WTC11 (cell line): ENCODE measurements around the gene SEMA6B. TPM values are rescaled to one million over a fixed set of nuclear protein-coding genes. Genes with fewer than 3 reads are reported as not detected.
A peak's percentile ranks its signal among the peaks of the same experiment; 100 is the strongest.

Experiments
- ATAC-seq: fragments of 200-7000 bp; cut with Tn5 transposase; 2 replicates; pipeline ENCODE4 v1.10.0; 2021; ENCODE audit warnings: mild to moderate bottlenecking, moderate library complexity
- CTCF ChIA-PET: fragments of 300-600 bp; sonication (Branson Sonifier 250); formaldehyde crosslinking; loops from one replicate; lab custom pipeline; 2021; ENCODE audit warnings: antibody characterized with exemption; lab: Charles Lee
- POLR2A ChIA-PET: fragments of 350-600 bp; sonication (Branson Sonifier 250); formaldehyde crosslinking; loops from one replicate; lab custom pipeline; 2021; ENCODE audit warnings: antibody characterized with exemption; lab: Charles Lee
- DNase-seq: peaks from one replicate; pipeline ENCODE4 v3.0.0; 2021; ENCODE audit warnings: low spot score
- H3K27ac Mint-ChIP-seq: 2 replicates; pipeline ENCODE4 v1.8.0; 2021; ENCODE audit warnings: mixed read lengths
- H3K27me3 Mint-ChIP-seq: 2 replicates; pipeline ENCODE4 v1.8.0; 2021; ENCODE audit warnings: low read depth, mild to moderate bottlenecking, moderate library complexity, mixed read lengths
- H3K36me3 Mint-ChIP-seq: 2 replicates; pipeline ENCODE4 v1.8.0; 2021; ENCODE audit warnings: mixed read lengths
- H3K4me1 Mint-ChIP-seq: 2 replicates; pipeline ENCODE4 v1.8.0; 2022; ENCODE audit warnings: mixed read lengths
- H3K4me3 Mint-ChIP-seq: 2 replicates; pipeline ENCODE4 v1.8.0; 2021; ENCODE audit warnings: mild to moderate bottlenecking, moderate library complexity, mixed read lengths
- H3K9me3 Mint-ChIP-seq: 2 replicates; pipeline ENCODE4 v1.8.0; 2021; ENCODE audit warnings: mixed read lengths
- ATF1 ChIP-seq: sonication (generic); formaldehyde crosslinking; IDR thresholded peaks from 2 replicates; pipeline ENCODE4 v1.8.1; 2023; ENCODE audit warnings: mild to moderate bottlenecking, moderate library complexity, missing genetic modification reagents
- E2F4 ChIP-seq: sonication (generic); formaldehyde crosslinking; IDR thresholded peaks from 2 replicates; pipeline ENCODE4 v1.8.1; 2022; ENCODE audit warnings: low read depth, mild to moderate bottlenecking, moderate library complexity, missing genetic modification reagents, borderline replicate concordance
- ESRRA ChIP-seq: sonication (generic); formaldehyde crosslinking; IDR thresholded peaks from 2 replicates; pipeline ENCODE4 v1.8.1; 2022; ENCODE audit warnings: mild to moderate bottlenecking, missing genetic modification reagents, borderline replicate concordance
- GRHL2 ChIP-seq: fragments of 250-450 bp; sonication (Bioruptor Pico); IDR thresholded peaks from 2 replicates; pipeline ENCODE4 v1.8.0; 2022; ENCODE audit warnings: mild to moderate bottlenecking, moderate library complexity; ENCODE audit not compliant: insufficient replicate concordance, severe bottlenecking
- GTF2I ChIP-seq: fragments of 250-450 bp; sonication (Bioruptor Pico); conservative IDR thresholded peaks from 2 replicates; pipeline ENCODE4 v1.4.0; 2021; ENCODE audit warnings: mild to moderate bottlenecking
- IRF1 ChIP-seq: sonication (generic); formaldehyde crosslinking; IDR thresholded peaks from 2 replicates; pipeline ENCODE4 v1.8.0; 2023; ENCODE audit warnings: missing genetic modification reagents
- NR2C2 ChIP-seq: sonication (generic); formaldehyde crosslinking; IDR thresholded peaks from 2 replicates; pipeline ENCODE4 v1.8.0; 2022; ENCODE audit warnings: mild to moderate bottlenecking, missing genetic modification reagents
- SMAD3 ChIP-seq: sonication (generic); formaldehyde crosslinking; IDR thresholded peaks from 2 replicates; pipeline ENCODE4 v1.8.0; 2022; ENCODE audit warnings: missing genetic modification reagents, mild to moderate bottlenecking, borderline replicate concordance
- SP1 ChIP-seq: sonication (generic); formaldehyde crosslinking; conservative IDR thresholded peaks from 2 replicates; pipeline ENCODE4 v1.8.1; 2022; ENCODE audit warnings: missing genetic modification reagents
- ZNF121 ChIP-seq: sonication (generic); formaldehyde crosslinking; IDR thresholded peaks from 2 replicates; pipeline ENCODE4 v1.8.0; 2023; ENCODE audit warnings: missing genetic modification reagents
- ZNF317 ChIP-seq: sonication (generic); formaldehyde crosslinking; IDR thresholded peaks from 2 replicates; pipeline ENCODE4 v1.8.1; 2023; ENCODE audit warnings: low read depth, mild to moderate bottlenecking, moderate library complexity, missing genetic modification reagents, borderline replicate concordance
- total RNA-seq: library from RNA; stranded (reverse); gene quantifications from 3 replicates; pipeline ENCODE4 v1.2.3, GENCODE V29; 2021
- TF ChIP-seq, protein P1 (sequence below): fragments of 250-450 bp; sonication (Bioruptor Pico); IDR thresholded peaks from 2 replicates; pipeline ENCODE4 v1.9.0; 2021; ENCODE audit warnings: mild to moderate bottlenecking, borderline replicate concordance
- TF ChIP-seq, protein P2 (sequence below): sonication (generic); formaldehyde crosslinking; IDR thresholded peaks from 2 replicates; pipeline ENCODE4 v1.8.0; 2023; ENCODE audit warnings: missing genetic modification reagents, mild to moderate bottlenecking, borderline replicate concordance
- TF ChIP-seq, protein P3 (sequence below): fragments of 250-450 bp; sonication (Bioruptor Pico); IDR thresholded peaks from 2 replicates; pipeline ENCODE4 v1.8.0; 2021; ENCODE audit warnings: mild to moderate bottlenecking
- TF ChIP-seq, protein P4 (sequence below): fragments of 250-450 bp; sonication (Bioruptor Pico); IDR thresholded peaks from 2 replicates; pipeline ENCODE4 v2.1.2; 2022; ENCODE audit warnings: mild to moderate bottlenecking, moderate library complexity
- TF ChIP-seq, protein P5 (sequence below): sonication (generic); formaldehyde crosslinking; IDR thresholded peaks from 2 replicates; pipeline ENCODE4 v1.8.0; 2022; ENCODE audit warnings: mild to moderate bottlenecking, missing genetic modification reagents

Gene SEMA6B
- total RNA-seq, 1 experiment from 2014 or later, result 45.1 TPM

GRCh38 chr19:4600082-4600481 lies 40.6 kb upstream of the SEMA6B start (continued):
- TF ChIP-seq, protein P1, sequence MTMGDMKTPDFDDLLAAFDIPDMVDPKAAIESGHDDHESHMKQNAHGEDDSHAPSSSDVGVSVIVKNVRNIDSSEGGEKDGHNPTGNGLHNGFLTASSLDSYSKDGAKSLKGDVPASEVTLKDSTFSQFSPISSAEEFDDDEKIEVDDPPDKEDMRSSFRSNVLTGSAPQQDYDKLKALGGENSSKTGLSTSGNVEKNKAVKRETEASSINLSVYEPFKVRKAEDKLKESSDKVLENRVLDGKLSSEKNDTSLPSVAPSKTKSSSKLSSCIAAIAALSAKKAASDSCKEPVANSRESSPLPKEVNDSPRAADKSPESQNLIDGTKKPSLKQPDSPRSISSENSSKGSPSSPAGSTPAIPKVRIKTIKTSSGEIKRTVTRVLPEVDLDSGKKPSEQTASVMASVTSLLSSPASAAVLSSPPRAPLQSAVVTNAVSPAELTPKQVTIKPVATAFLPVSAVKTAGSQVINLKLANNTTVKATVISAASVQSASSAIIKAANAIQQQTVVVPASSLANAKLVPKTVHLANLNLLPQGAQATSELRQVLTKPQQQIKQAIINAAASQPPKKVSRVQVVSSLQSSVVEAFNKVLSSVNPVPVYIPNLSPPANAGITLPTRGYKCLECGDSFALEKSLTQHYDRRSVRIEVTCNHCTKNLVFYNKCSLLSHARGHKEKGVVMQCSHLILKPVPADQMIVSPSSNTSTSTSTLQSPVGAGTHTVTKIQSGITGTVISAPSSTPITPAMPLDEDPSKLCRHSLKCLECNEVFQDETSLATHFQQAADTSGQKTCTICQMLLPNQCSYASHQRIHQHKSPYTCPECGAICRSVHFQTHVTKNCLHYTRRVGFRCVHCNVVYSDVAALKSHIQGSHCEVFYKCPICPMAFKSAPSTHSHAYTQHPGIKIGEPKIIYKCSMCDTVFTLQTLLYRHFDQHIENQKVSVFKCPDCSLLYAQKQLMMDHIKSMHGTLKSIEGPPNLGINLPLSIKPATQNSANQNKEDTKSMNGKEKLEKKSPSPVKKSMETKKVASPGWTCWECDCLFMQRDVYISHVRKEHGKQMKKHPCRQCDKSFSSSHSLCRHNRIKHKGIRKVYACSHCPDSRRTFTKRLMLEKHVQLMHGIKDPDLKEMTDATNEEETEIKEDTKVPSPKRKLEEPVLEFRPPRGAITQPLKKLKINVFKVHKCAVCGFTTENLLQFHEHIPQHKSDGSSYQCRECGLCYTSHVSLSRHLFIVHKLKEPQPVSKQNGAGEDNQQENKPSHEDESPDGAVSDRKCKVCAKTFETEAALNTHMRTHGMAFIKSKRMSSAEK, result no peak
- TF ChIP-seq IRF1 (CRISPR knock-in tag), result no peak
- TF ChIP-seq, protein P2, sequence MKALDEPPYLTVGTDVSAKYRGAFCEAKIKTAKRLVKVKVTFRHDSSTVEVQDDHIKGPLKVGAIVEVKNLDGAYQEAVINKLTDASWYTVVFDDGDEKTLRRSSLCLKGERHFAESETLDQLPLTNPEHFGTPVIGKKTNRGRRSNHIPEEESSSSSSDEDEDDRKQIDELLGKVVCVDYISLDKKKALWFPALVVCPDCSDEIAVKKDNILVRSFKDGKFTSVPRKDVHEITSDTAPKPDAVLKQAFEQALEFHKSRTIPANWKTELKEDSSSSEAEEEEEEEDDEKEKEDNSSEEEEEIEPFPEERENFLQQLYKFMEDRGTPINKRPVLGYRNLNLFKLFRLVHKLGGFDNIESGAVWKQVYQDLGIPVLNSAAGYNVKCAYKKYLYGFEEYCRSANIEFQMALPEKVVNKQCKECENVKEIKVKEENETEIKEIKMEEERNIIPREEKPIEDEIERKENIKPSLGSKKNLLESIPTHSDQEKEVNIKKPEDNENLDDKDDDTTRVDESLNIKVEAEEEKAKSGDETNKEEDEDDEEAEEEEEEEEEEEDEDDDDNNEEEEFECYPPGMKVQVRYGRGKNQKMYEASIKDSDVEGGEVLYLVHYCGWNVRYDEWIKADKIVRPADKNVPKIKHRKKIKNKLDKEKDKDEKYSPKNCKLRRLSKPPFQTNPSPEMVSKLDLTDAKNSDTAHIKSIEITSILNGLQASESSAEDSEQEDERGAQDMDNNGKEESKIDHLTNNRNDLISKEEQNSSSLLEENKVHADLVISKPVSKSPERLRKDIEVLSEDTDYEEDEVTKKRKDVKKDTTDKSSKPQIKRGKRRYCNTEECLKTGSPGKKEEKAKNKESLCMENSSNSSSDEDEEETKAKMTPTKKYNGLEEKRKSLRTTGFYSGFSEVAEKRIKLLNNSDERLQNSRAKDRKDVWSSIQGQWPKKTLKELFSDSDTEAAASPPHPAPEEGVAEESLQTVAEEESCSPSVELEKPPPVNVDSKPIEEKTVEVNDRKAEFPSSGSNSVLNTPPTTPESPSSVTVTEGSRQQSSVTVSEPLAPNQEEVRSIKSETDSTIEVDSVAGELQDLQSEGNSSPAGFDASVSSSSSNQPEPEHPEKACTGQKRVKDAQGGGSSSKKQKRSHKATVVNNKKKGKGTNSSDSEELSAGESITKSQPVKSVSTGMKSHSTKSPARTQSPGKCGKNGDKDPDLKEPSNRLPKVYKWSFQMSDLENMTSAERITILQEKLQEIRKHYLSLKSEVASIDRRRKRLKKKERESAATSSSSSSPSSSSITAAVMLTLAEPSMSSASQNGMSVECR, result no peak
- TF ChIP-seq, protein P3, sequence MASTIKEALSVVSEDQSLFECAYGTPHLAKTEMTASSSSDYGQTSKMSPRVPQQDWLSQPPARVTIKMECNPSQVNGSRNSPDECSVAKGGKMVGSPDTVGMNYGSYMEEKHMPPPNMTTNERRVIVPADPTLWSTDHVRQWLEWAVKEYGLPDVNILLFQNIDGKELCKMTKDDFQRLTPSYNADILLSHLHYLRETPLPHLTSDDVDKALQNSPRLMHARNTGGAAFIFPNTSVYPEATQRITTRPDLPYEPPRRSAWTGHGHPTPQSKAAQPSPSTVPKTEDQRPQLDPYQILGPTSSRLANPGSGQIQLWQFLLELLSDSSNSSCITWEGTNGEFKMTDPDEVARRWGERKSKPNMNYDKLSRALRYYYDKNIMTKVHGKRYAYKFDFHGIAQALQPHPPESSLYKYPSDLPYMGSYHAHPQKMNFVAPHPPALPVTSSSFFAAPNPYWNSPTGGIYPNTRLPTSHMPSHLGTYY (CRISPR knock-in tag), result no peak
- TF ChIP-seq, all 79 proteins: peak for 0

GRCh38 chr19:4598712-4599111 lies 39.2 kb upstream of the SEMA6B start:
- POLR2A ChIA-PET, result no interaction called here
- ATAC-seq (peak; percentile 3; the same call in 1 of the 2 replicates), DNase-seq (no peak)
- Mint-ChIP-seq H3K27ac (no peak overlapping the region), H3K4me3 (peak overlapping the region; percentile 80), H3K9me3 (no peaks in the 10 kb centered on the region), H3K27me3 (peaks cover 67% of the 10 kb centered on the region), H3K4me1 (peaks cover 10% of the 10 kb centered on the region), H3K36me3 (no peaks in the 10 kb centered on the region)
- CTCF ChIA-PET, result interaction anchor here (0.6 to 3.9 kb wide), 18 partner anchors 8 to 611 kb away, joined by 3 to 48 read pairs (median 7); partner anchors contain the start of genes PLIN5 and SH3GL1
- TF ChIP-seq, protein P4, sequence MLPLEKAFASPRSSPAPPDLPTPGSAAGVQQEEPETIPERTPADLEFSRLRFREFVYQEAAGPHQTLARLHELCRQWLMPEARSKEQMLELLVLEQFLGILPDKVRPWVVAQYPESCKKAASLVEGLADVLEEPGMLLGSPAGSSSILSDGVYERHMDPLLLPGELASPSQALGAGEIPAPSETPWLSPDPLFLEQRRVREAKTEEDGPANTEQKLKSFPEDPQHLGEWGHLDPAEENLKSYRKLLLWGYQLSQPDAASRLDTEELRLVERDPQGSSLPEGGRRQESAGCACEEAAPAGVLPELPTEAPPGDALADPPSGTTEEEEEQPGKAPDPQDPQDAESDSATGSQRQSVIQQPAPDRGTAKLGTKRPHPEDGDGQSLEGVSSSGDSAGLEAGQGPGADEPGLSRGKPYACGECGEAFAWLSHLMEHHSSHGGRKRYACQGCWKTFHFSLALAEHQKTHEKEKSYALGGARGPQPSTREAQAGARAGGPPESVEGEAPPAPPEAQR (CRISPR knock-in tag), result no peak
- no peak for TF ChIP-seq ATF1 (CRISPR knock-in tag)
- TF ChIP-seq SP1 (CRISPR knock-in tag), result no peak
- no peak for TF ChIP-seq ESRRA
- TF ChIP-seq ZNF121 (CRISPR knock-in tag), result no peak
- TF ChIP-seq E2F4 (CRISPR knock-in tag), result no peak
- TF ChIP-seq SMAD3, result no peak
- TF ChIP-seq GRHL2 (CRISPR knock-in tag), result no peak
- TF ChIP-seq ZNF317 (CRISPR knock-in tag), result no peak
- no peak for TF ChIP-seq NR2C2 (CRISPR knock-in tag)
- TF ChIP-seq, protein P2, result no peak
- TF ChIP-seq, protein P5, sequence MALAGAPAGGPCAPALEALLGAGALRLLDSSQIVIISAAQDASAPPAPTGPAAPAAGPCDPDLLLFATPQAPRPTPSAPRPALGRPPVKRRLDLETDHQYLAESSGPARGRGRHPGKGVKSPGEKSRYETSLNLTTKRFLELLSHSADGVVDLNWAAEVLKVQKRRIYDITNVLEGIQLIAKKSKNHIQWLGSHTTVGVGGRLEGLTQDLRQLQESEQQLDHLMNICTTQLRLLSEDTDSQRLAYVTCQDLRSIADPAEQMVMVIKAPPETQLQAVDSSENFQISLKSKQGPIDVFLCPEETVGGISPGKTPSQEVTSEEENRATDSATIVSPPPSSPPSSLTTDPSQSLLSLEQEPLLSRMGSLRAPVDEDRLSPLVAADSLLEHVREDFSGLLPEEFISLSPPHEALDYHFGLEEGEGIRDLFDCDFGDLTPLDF (CRISPR knock-in tag), result no peak
- no peak for TF ChIP-seq GTF2I (CRISPR knock-in tag)
